Gastrocnemius medialis (tissue), 4 donors: ENCODE data around the gene RBMX. TPM values are rescaled to one million over a fixed set of nuclear protein-coding genes. Genes with fewer than 3 reads are reported as not detected.

ENCODE experiments used
- ATAC-seq, 2 donors: fragments of 150-250 bp; one replicate each; pipeline ENCODE4 v1.9.1; 2016
- DNase-seq, 2 donors: peaks; one replicate each; pipeline ENCODE4 v3.0.0-alpha.2; 2019
- H3K27ac ChIP-seq, 4 donors: fragments of 200-600 bp; sonication (generic); 1 replicate in 1 of 4; 2 replicates in 3 of 4; pipeline ENCODE4 v1.5.1; 2016 to 2018; ENCODE audit warnings: mild to moderate bottlenecking in 2 of 4, moderate library complexity in 1 of 4
- H3K27me3 ChIP-seq, 3 donors: fragments of 200-600 bp; sonication (generic) in 2 of 3; 1 replicate in 1 of 3; 2 replicates in 2 of 3; pipeline versions ENCODE4 v1.5.1 to v1.6.0; 2016 to 2019; ENCODE audit warnings: mild to moderate bottlenecking in 1 of 3, moderate library complexity in 1 of 3
- H3K36me3 ChIP-seq, 2 donors: fragments of 200-600 bp; sonication (generic) in 1 of 2; one replicate each; pipeline ENCODE4 v1.5.1; 2017 to 2018
- H3K4me1 ChIP-seq, 2 donors: fragments of 200-600 bp; sonication (generic) in 1 of 2; one replicate each; pipeline ENCODE4 v1.5.1; 2016 to 2017; ENCODE audit warnings: mild to moderate bottlenecking in 2 of 2
- H3K4me3 ChIP-seq, 4 donors: fragments of 200-600 bp; sonication (generic) in 3 of 4; 1 replicate in 1 of 4; 2 replicates in 3 of 4; pipeline ENCODE4 v1.5.1; 2016 to 2019; ENCODE audit warnings: mild to moderate bottlenecking in 2 of 4
- H3K9me3 ChIP-seq, 3 donors: fragments of 200-600 bp; sonication (generic) in 2 of 3; 1 replicate in 1 of 3; 2 replicates in 2 of 3; pipeline ENCODE4 v1.5.1; 2016 to 2019
- POLR2A ChIP-seq, 2 donors: fragments of 450-650 bp; IDR thresholded peaks; one replicate each; pipeline ENCODE4 v1.6.1; 2017; ENCODE audit warnings: antibody characterized with exemption in 2 of 2, mild to moderate bottlenecking in 2 of 2, moderate library complexity in 2 of 2
- in situ Hi-C, 4 donors: fragments of 200-750 bp; cut with MboI; loops; one replicate each; pipeline versions ENCODE4 v1.15.0 to v1.8.0; 2017; ENCODE audit warnings: low sequenced_read_pairs in 4 of 4
- intact Hi-C: fragments of 100-400 bp; cut with DNase I; formaldehyde crosslinking; loops from one replicate; pipeline ENCODE4 v1.15.1; 2023; ENCODE audit warnings: low total_unique reads
- total RNA-seq, 4 donors: library from RNA; depleted of rRNA; stranded (reverse); fragments of >200 nt; gene quantifications; one replicate each; pipeline versions ENCODE4 v1.1.0 to v1.2.3, GENCODE V29; 2016
- TF ChIP-seq, protein P1 (sequence below), 5 experiments: fragments of 450-650 bp in 3 of 5; fragments of 200-600 bp in 2 of 5; sonication (generic) in 2 of 5; IDR thresholded peaks in 4 of 5; conservative IDR thresholded peaks in 1 of 5; 1 replicate in 4 of 5; 2 replicates in 1 of 5; pipeline ENCODE4 v1.5.1; 2016 to 2019; ENCODE audit warnings: antibody characterized with exemption in 5 of 5, mild to moderate bottlenecking in 3 of 5, moderate library complexity in 3 of 5

RBMX gene
- total RNA-seq, 4 donors from 2014 or later: 113 to 339 (median 248) TPM

DNA sequence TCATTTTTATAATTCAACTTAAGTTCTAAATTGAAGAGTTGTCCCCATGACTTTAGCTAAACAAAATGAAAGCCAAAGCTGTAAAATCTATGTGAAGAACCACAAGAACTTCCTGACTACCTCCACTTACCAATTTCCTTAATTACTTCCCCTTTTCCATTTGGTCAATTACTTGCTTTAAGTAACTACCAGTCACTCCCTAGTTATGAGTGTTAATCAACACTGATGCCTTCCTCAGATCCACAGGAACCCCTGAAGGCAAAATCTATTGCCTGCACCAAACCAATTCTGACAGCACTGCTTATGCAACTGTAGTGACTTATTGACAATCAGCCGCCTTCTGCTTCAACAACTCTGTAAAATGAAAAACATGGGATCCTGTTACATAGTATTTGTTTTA lies 10.5 kb downstream of the RBMX start:
- intact Hi-C loops (no loop called here), in situ Hi-C loops (no loop called here)
- peak overlapping the region in 1 of 4 donors; percentile 31 for H3K27ac ChIP-seq
- H3K36me3 ChIP-seq: peaks cover 0 to 32% of the 10 kb centered on the region in 2 donors
- no peak overlapping the region for H3K4me3 ChIP-seq
- H3K4me1 ChIP-seq: peaks cover 3 to 10% of the 10 kb centered on the region in 2 donors
- DNase-seq (no peak), ATAC-seq (no peak)
- H3K27me3 ChIP-seq: no peaks in the 10 kb centered on the region
- H3K9me3 ChIP-seq: no peaks in the 10 kb centered on the region
- TF ChIP-seq, protein P1, sequence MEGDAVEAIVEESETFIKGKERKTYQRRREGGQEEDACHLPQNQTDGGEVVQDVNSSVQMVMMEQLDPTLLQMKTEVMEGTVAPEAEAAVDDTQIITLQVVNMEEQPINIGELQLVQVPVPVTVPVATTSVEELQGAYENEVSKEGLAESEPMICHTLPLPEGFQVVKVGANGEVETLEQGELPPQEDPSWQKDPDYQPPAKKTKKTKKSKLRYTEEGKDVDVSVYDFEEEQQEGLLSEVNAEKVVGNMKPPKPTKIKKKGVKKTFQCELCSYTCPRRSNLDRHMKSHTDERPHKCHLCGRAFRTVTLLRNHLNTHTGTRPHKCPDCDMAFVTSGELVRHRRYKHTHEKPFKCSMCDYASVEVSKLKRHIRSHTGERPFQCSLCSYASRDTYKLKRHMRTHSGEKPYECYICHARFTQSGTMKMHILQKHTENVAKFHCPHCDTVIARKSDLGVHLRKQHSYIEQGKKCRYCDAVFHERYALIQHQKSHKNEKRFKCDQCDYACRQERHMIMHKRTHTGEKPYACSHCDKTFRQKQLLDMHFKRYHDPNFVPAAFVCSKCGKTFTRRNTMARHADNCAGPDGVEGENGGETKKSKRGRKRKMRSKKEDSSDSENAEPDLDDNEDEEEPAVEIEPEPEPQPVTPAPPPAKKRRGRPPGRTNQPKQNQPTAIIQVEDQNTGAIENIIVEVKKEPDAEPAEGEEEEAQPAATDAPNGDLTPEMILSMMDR (IDR thresholded peaks at IDR 0.05 in 4 of 5, conservative IDR thresholded peaks at IDR 0.05 in 1 of 5): no peak
- no peak for TF ChIP-seq POLR2A (IDR thresholded peaks at IDR 0.05)

DNA sequence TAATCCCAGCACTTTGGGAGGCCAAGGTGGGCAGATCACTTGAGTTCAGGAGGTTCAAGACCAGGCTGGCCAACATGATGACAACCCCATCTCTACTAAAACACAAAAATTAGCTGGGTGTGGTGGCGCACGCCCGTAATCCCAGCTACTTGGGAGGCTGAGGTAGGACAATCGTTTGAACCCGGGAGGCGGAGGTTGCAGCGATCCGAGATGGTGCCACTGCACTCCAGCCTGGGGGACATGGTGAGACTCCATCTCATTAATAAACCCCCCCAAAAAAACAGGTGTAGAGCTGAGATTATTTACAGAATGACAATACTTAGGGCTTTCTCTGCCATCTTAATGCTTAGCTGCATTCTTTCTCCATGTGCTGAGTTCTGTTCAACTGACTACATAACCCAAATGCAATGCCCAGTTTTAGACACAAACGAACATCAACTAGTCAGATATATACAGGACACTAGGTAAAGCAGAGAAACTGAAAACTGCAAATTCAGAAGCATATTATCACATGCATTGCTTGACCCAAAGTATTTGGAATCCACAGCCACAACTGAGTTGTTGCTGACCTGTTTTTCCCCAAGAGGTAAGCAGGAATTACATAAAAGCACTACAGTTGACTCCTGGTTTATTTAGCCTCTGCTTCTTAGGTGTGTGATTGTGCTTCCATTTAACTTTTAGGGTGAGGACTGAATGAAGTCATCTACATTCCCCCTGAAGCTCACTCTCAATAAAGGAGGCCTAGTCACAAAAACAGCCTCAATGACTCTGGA lies 12.1 kb downstream of the RBMX start:
- intact Hi-C loops: no loop called here
- peaks cover 0 to 19% of the 10 kb centered on the region in 2 donors for H3K36me3 ChIP-seq
- no peaks in the 10 kb centered on the region for H3K27me3 ChIP-seq
- DNase-seq (no peak), ATAC-seq (no peak)
- peaks cover 3 to 10% of the 10 kb centered on the region in 2 donors for H3K4me1 ChIP-seq
- no peak overlapping the region for H3K4me3 ChIP-seq
- peak overlapping the region in 1 of 4 donors; percentile 48 for H3K27ac ChIP-seq
- no peaks in the 10 kb centered on the region for H3K9me3 ChIP-seq
- in situ Hi-C loops: no loop called here
- no peak for TF ChIP-seq POLR2A (IDR thresholded peaks at IDR 0.05)
- TF ChIP-seq, protein P1 (IDR thresholded peaks at IDR 0.05 in 4 of 5, conservative IDR thresholded peaks at IDR 0.05 in 1 of 5): no peak

DNA sequence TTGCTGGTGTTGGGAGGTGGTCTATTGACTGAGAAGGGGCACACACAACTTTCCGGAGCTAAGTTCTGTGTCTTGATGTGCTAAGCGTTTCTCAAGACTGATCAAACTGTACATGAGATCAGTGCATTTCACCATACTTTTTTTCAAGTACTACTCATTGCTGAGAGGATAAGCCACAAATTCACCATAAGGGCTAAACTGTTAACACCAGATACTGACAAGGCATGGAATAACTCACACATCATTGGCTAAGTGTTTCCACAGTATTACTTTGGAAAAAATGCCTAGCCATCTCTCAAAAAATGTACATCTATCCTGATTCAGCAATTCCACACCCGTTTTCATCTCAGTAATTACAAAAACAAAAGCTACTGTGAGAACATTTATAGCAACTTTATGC lies 13.0 kb downstream of the RBMX start:
- intact Hi-C loops (no loop called here), in situ Hi-C loops (no loop called here)
- Histone ChIP-seq H3K27me3 (no peaks in the 10 kb centered on the region), H3K4me3 (no peak overlapping the region), H3K4me1 (peaks cover 3 to 10% of the 10 kb centered on the region in 2 donors), H3K27ac (peak overlapping the region in 2 of 4 donors; percentile 48 to 57), H3K36me3 (peaks cover 0 to 19% of the 10 kb centered on the region in 2 donors), H3K9me3 (no peaks in the 10 kb centered on the region)
- TF ChIP-seq POLR2A (IDR thresholded peaks at IDR 0.05): no peak
- TF ChIP-seq, protein P1 (IDR thresholded peaks at IDR 0.05 in 4 of 5, conservative IDR thresholded peaks at IDR 0.05 in 1 of 5): no peak
- DNase-seq: no peak
- no peak for ATAC-seq

DNA sequence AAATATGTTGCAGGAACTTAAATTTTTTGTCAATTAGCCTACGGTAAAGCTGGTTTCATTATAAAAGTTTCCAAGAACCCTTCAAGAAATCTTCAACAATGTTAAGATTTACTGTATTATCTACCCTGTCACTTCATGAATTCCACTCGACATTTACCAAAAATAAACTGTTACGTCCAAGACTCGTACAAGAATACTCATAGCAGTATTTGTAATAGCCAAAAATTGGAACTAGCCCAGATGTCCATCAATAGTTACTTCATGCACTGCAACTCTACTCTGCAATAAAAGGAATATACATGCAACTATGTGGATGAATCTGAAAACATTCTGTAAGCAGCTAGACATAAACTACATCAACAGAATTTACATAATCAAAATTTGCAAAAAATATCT lies 13.4 kb downstream of the RBMX start:
- intact Hi-C loops (no loop called here), in situ Hi-C loops (no loop called here)
- Histone ChIP-seq H3K4me3 (no peak overlapping the region), H3K9me3 (no peaks in the 10 kb centered on the region), H3K36me3 (peaks cover 0 to 19% of the 10 kb centered on the region in 2 donors), H3K4me1 (peaks cover 3 to 10% of the 10 kb centered on the region in 2 donors), H3K27ac (peak overlapping the region in 2 of 4 donors; percentile 48 to 57), H3K27me3 (no peaks in the 10 kb centered on the region)
- DNase-seq (no peak), ATAC-seq (peak in 1 of 2 donors; percentile 55)
- TF ChIP-seq POLR2A (IDR thresholded peaks at IDR 0.05): no peak
- TF ChIP-seq, protein P1 (IDR thresholded peaks at IDR 0.05 in 4 of 5, conservative IDR thresholded peaks at IDR 0.05 in 1 of 5): no peak
